OCI-LY1 (cell line): ENCODE measurements around the gene TAS2R60.

Experiments
- EZH2 ChIP-seq: fragments of 200-600 bp; sonication (generic), shearing (Covaris generic); IDR thresholded peaks from 2 replicates; pipeline ENCODE4 v1.8.0; 2017; ENCODE audit warnings: borderline replicate concordance, mixed run types, mild to moderate bottlenecking, antibody characterized with exemption, low read length, moderate library complexity, mixed read lengths
- TF ChIP-seq, protein P1 (sequence below): fragments of 200-600 bp; sonication (generic), shearing (Covaris generic); IDR thresholded peaks from 2 replicates; pipeline ENCODE4 v1.5.1; 2017; ENCODE audit warnings: mild to moderate bottlenecking, antibody characterized with exemption, low read length, moderate library complexity, mixed read lengths

DNA sequence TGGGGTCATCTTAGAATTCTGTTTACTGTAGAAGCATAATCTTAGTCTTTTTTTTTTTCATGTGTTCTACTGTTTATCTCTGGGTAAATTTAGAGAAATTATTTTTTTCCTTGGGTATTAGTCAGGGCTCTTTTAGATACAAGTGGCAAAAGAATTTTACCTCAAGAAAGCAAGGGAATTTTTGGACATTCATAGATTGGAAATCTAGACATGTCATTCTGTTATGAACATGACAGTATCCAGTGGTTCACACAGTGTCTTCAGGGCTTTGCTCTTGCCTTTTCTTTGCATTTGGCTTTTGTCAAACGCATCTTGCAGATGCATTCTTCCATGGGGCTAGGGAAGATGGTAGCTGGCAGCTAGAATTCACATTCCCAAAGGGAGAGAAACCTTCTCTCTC, 20.7 kb downstream of the TAS2R60 start:
- TF ChIP-seq, protein P1, sequence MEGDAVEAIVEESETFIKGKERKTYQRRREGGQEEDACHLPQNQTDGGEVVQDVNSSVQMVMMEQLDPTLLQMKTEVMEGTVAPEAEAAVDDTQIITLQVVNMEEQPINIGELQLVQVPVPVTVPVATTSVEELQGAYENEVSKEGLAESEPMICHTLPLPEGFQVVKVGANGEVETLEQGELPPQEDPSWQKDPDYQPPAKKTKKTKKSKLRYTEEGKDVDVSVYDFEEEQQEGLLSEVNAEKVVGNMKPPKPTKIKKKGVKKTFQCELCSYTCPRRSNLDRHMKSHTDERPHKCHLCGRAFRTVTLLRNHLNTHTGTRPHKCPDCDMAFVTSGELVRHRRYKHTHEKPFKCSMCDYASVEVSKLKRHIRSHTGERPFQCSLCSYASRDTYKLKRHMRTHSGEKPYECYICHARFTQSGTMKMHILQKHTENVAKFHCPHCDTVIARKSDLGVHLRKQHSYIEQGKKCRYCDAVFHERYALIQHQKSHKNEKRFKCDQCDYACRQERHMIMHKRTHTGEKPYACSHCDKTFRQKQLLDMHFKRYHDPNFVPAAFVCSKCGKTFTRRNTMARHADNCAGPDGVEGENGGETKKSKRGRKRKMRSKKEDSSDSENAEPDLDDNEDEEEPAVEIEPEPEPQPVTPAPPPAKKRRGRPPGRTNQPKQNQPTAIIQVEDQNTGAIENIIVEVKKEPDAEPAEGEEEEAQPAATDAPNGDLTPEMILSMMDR: no peak
- no peak for TF ChIP-seq EZH2
